HUES64 (cell line): Measurements from ENCODE around the gene CSPG5.

ENCODE experiments used
- H3K27ac ChIP-seq: 2 replicates; pipeline ENCODE4 v1.7.0; 2013; ENCODE audit warnings: low read depth, low read length, inconsistent platforms
- H3K27me3 ChIP-seq: 2 replicates; pipeline ENCODE4 v1.6.1; 2013; ENCODE audit warnings: mild to moderate bottlenecking, low read length; ENCODE audit not compliant: insufficient read depth
- H3K36me3 ChIP-seq: 2 replicates; pipeline ENCODE4 v1.6.1; 2013; ENCODE audit warnings: mild to moderate bottlenecking, low read length; ENCODE audit not compliant: insufficient read depth
- H3K4me1 ChIP-seq: 2 replicates; pipeline ENCODE4 v1.6.1; 2013; ENCODE audit warnings: mild to moderate bottlenecking, low read length, moderate library complexity; ENCODE audit not compliant: insufficient read depth
- H3K4me3 ChIP-seq: 2 replicates; pipeline ENCODE4 v1.5.1; 2013; ENCODE audit warnings: mild to moderate bottlenecking, low read length, moderate library complexity
- H3K9ac ChIP-seq: 2 replicates; pipeline ENCODE4 v1.6.1; 2013; ENCODE audit warnings: mild to moderate bottlenecking, low read depth, low read length
- H3K9me3 ChIP-seq: 2 replicates; pipeline ENCODE4 v1.6.1; 2013; ENCODE audit warnings: low read depth, low read length; ENCODE audit not compliant: insufficient read depth
- WGBS: fragments of 150-250, 120-280 bp; methylation state at CpG from one replicate; pipeline ENCODE4 v1.1.7; 2013; ENCODE audit warnings: missing lambda C conversion rate; 5-methylcytosine and 5-hydroxymethylcytosine counted together

Gene CSPG5

GRCh38 chr3:47583320-47584075 is 4.8 kb upstream of the CSPG5 start:
- no peak overlapping the region for H3K4me3 ChIP-seq
- no peak overlapping the region for H3K9ac ChIP-seq
- H3K27me3 ChIP-seq = peaks cover 27% of the 10 kb centered on the region
- no peaks in the 10 kb centered on the region for H3K9me3 ChIP-seq
- H3K4me1 ChIP-seq = peaks cover 10% of the 10 kb centered on the region; the same call in 1 of the 2 replicates
- peaks cover 36% of the 10 kb centered on the region for H3K36me3 ChIP-seq
- WGBS = 85% methylated on average over 3 of the region's 3 CpGs
- H3K27ac ChIP-seq = no peak overlapping the region

- Histone ChIP-seq H3K27ac (no peak overlapping the region), H3K9ac (no peak overlapping the region), H3K9me3 (no peaks in the 10 kb centered on the region), H3K27me3 (peaks cover 39% of the 10 kb centered on the region), H3K4me3 (no peak overlapping the region), H3K36me3 (peaks cover 20% of the 10 kb centered on the region), H3K4me1 (peaks cover 10% of the 10 kb centered on the region; the same call in 1 of the 2 replicates)
- 93% methylated on average over 4 of the region's 4 CpGs for WGBS
These were observed 3.2 kb upstream of the CSPG5 start for GRCh38 chr3:47581835-47582234.

- H3K9me3 ChIP-seq = no peaks in the 10 kb centered on the region
- no peak overlapping the region for H3K9ac ChIP-seq
- H3K36me3 ChIP-seq = peaks cover 16% of the 10 kb centered on the region
- no peak overlapping the region for H3K27ac ChIP-seq
- H3K4me1 ChIP-seq = peaks cover 10% of the 10 kb centered on the region; the same call in 1 of the 2 replicates
- peaks cover 42% of the 10 kb centered on the region for H3K27me3 ChIP-seq
- 85% methylated on average over 5 of the region's 5 CpGs for WGBS
- H3K4me3 ChIP-seq = no peak overlapping the region
These were observed 2.8 kb upstream of the CSPG5 start for GRCh38 chr3:47581422-47581821.

- H3K9ac ChIP-seq = no peak overlapping the region
- H3K9me3 ChIP-seq = no peaks in the 10 kb centered on the region
- peaks cover 6% of the 10 kb centered on the region for H3K36me3 ChIP-seq
- peaks cover 11% of the 10 kb centered on the region; the same call in 1 of the 2 replicates for H3K4me1 ChIP-seq
- peaks cover 42% of the 10 kb centered on the region for H3K27me3 ChIP-seq
- WGBS = 79% methylated on average over 4 of the region's 4 CpGs
- H3K4me3 ChIP-seq = no peak overlapping the region
- H3K27ac ChIP-seq = no peak overlapping the region
These were observed 1.8 kb upstream of the CSPG5 start for GRCh38 chr3:47580481-47580880.

- Histone ChIP-seq H3K27me3 (peaks cover 42% of the 10 kb centered on the region), H3K36me3 (0 out of 2 replicates have a peak, but pooled peaks cover under 1% of the 10 kb centered on the region), H3K9me3 (no peaks in the 10 kb centered on the region), H3K4me1 (peaks cover 13% of the 10 kb centered on the region; the same call in 1 of the 2 replicates), H3K9ac (no peak overlapping the region), H3K27ac (no peak overlapping the region), H3K4me3 (no peak overlapping the region)
- WGBS = 86% methylated on average over 2 of the region's 2 CpGs
These were observed 1.2 kb upstream of the CSPG5 start for GRCh38 chr3:47579875-47580274.

- H3K9ac ChIP-seq = no peak overlapping the region
- H3K27ac ChIP-seq = no peak overlapping the region
- H3K4me3 ChIP-seq = peak overlapping the region; percentile 51
- no peaks in the 10 kb centered on the region for H3K36me3 ChIP-seq
- under 1% methylated on average over 57 of the region's 57 CpGs for WGBS
- H3K9me3 ChIP-seq = no peaks in the 10 kb centered on the region
- H3K4me1 ChIP-seq = 0 out of 2 replicates have a peak, but pooled peaks cover 3% of the 10 kb centered on the region
- H3K27me3 ChIP-seq = peaks cover 42% of the 10 kb centered on the region
These were observed 489 bp downstream of the CSPG5 start for GRCh38 chr3:47578119-47578632.

GRCh38 chr3:47577583-47578118 is 1.0 kb downstream of the CSPG5 start:
- H3K4me3 ChIP-seq = peak overlapping the region; percentile 36
- no peaks in the 10 kb centered on the region for H3K36me3 ChIP-seq
- H3K4me1 ChIP-seq = 0 out of 2 replicates have a peak, but pooled peaks cover 3% of the 10 kb centered on the region
- H3K27me3 ChIP-seq = peaks cover 42% of the 10 kb centered on the region
- WGBS = 9% methylated on average over 49 of the region's 49 CpGs
- no peak overlapping the region for H3K27ac ChIP-seq
- no peaks in the 10 kb centered on the region for H3K9me3 ChIP-seq
- no peak overlapping the region; the same call in 1 of the 2 replicates for H3K9ac ChIP-seq

GRCh38 chr3:47573190-47574172 is 5.2 kb downstream of the CSPG5 start:
- Histone ChIP-seq H3K27ac (no peak overlapping the region), H3K9me3 (no peaks in the 10 kb centered on the region), H3K27me3 (peaks cover 15% of the 10 kb centered on the region), H3K9ac (no peak overlapping the region), H3K4me3 (no peak overlapping the region), H3K36me3 (no peaks in the 10 kb centered on the region), H3K4me1 (0 out of 2 replicates have a peak, but pooled peaks cover 3% of the 10 kb centered on the region)
- 78% methylated on average over 9 of the region's 9 CpGs for WGBS

GRCh38 chr3:47571391-47572175 is 7.1 kb downstream of the CSPG5 start:
- Histone ChIP-seq H3K4me1 (0 out of 2 replicates have a peak, but pooled peaks cover 3% of the 10 kb centered on the region), H3K4me3 (no peak overlapping the region), H3K27me3 (peaks cover under 1% of the 10 kb centered on the region), H3K36me3 (no peaks in the 10 kb centered on the region), H3K27ac (no peak overlapping the region), H3K9ac (no peak overlapping the region), H3K9me3 (no peaks in the 10 kb centered on the region)
- 94% methylated on average over 10 of the region's 10 CpGs for WGBS

- H3K36me3 ChIP-seq = no peaks in the 10 kb centered on the region
- H3K4me3 ChIP-seq = no peak overlapping the region
- no peaks in the 10 kb centered on the region for H3K27me3 ChIP-seq
- H3K9me3 ChIP-seq = no peaks in the 10 kb centered on the region
- 87% methylated on average over 6 of the region's 6 CpGs for WGBS
- no peaks in the 10 kb centered on the region for H3K4me1 ChIP-seq
- H3K27ac ChIP-seq = no peak overlapping the region
- no peak overlapping the region for H3K9ac ChIP-seq
These were observed 9.8 kb downstream of the CSPG5 start for GRCh38 chr3:47568901-47569300.
